ENCODE results near the gene FOSL2. TPM values are rescaled to one million over a fixed set of nuclear protein-coding genes. Genes with fewer than 3 reads are reported as not detected.

The FOSL2 gene
- total and polyA plus RNA-seq, 2 donors (not counting 1 experiment from before 2014, with no cell fraction given) = 2.5 to 37.7 TPM

DNA sequence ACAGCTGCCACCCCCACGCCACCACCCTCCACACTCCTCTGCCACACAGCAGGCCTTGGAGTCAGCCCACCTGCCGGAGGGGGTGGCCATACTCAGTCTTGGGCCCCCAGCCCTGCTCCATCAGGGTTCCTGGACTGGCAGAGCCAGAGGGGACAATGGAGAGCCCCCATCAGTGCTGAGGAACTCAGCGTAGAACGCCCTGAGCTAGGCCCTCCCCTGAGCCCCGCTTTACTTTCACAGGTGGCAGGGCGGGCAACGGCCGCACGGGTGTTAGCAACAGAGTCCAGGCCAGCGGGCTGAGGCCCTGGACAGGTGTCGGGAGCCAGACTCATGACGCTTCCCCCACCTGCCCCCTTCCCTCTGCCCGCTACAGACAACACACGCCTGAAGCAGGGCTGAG is 47.1 kb downstream of the FOSL2 start:
- Histone ChIP-seq H2AFZ (ENCODE audit: insufficient read depth, low read depth, low read length, poor library complexity, severe bottlenecking) (no peak overlapping the region), H3K9ac (ENCODE audit: low read length) (no peak overlapping the region), H3K4me1 (ENCODE audit: control insufficient read depth in 2 of 2, insufficient read depth in 2 of 2, low read length in 2 of 2) (no peaks in the 10 kb centered on the region), H3K36me3 (replicated peaks in 1 of 2; ENCODE audit: control extremely low read depth in 1 of 2, control insufficient read depth in 1 of 2, extremely low read depth in 1 of 2, insufficient read depth in 2 of 2, low read length in 1 of 2) (no peaks in the 10 kb centered on the region), H4K20me1 (ENCODE audit: control insufficient read depth, insufficient read depth, low read length, poor library complexity, severe bottlenecking) (no peaks in the 10 kb centered on the region), H3K4me2 (replicated peaks; ENCODE audit: low read depth, low read length, poor library complexity, severe bottlenecking) (no peak overlapping the region), H3K27me3 (replicated peaks in 1 of 4; ENCODE audit: control extremely low read depth in 1 of 4, control insufficient read depth in 3 of 4, insufficient read depth in 4 of 4, low read length in 3 of 4) (no peaks in the 10 kb centered on the region), H3K9me3 (ENCODE audit: control extremely low read depth in 1 of 3, control insufficient read depth in 2 of 3, insufficient read depth in 1 of 3, low read length in 2 of 3) (no peaks in the 10 kb centered on the region), H3K79me2 (ENCODE audit: control insufficient read depth, insufficient read depth, low read length) (no peaks in the 10 kb centered on the region), H3K27ac (ENCODE audit: low read length in 2 of 2) (no peak overlapping the region), H3K4me3 (ENCODE audit: control extremely low read depth in 1 of 5, extremely low read depth in 1 of 5, insufficient read depth in 1 of 5, low read depth in 2 of 5, low read length in 4 of 5) (no peak overlapping the region)
- ATAC-seq (ENCODE audit: low read depth) = no peak
- peaks cover 18% of the 10 kb centered on the region for H3K27me3 Mint-ChIP-seq
- H3K4me3 Mint-ChIP-seq = no peak overlapping the region
- ChIA-PET CTCF (interaction anchor here (0.8 kb wide), 1 partner anchor 13 kb away, joined by 3 read pairs; no protein-coding TSS in a partner anchor), POLR2A (no interaction called here)
- no peaks in the 10 kb centered on the region for H3K9me3 Mint-ChIP-seq (ENCODE audit: insufficient read depth)
- TF ChIP-seq, protein P1, sequence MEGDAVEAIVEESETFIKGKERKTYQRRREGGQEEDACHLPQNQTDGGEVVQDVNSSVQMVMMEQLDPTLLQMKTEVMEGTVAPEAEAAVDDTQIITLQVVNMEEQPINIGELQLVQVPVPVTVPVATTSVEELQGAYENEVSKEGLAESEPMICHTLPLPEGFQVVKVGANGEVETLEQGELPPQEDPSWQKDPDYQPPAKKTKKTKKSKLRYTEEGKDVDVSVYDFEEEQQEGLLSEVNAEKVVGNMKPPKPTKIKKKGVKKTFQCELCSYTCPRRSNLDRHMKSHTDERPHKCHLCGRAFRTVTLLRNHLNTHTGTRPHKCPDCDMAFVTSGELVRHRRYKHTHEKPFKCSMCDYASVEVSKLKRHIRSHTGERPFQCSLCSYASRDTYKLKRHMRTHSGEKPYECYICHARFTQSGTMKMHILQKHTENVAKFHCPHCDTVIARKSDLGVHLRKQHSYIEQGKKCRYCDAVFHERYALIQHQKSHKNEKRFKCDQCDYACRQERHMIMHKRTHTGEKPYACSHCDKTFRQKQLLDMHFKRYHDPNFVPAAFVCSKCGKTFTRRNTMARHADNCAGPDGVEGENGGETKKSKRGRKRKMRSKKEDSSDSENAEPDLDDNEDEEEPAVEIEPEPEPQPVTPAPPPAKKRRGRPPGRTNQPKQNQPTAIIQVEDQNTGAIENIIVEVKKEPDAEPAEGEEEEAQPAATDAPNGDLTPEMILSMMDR (IDR thresholded peaks at IDR 0.05) = no peak
- TF ChIP-seq EZH2 (IDR thresholded peaks at IDR 0.05; ENCODE audit: borderline replicate concordance, insufficient read depth, low read depth, low read length, poor library complexity, severe bottlenecking) = no peak
- intact Hi-C loops (cut with micrococcal nuclease) = no loop called here
- no peaks in the 10 kb centered on the region for H3K4me1 Mint-ChIP-seq
- DNase-seq = no peak
- no peak overlapping the region for H3K27ac Mint-ChIP-seq
- 97% methylated on average over 12 of the region's 14 CpGs for WGBS (ENCODE audit: insufficient coverage)

DNA sequence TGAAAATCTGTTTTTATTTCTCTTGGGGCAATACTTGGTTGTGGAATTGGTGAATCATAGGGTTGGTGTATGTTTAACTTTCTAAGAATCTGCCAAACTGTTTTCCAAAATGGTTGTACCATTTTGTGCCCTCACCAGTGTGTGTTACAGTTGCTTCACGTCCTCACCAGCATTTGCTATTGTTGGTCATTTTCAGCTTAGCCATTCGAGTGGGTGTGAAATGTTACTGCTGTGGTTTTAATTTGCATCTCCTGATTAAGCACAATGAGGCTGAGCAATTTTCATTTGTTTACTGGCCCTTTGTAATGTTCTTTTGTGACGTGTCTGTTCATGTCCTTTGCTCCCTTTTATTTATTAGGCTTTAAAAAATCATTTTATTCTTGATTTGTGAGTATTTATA is 49.7 kb downstream of the FOSL2 start:
- intact Hi-C loops (cut with micrococcal nuclease) = no loop called here
- no peaks in the 10 kb centered on the region for H3K79me2 ChIP-seq (ENCODE audit: control insufficient read depth, insufficient read depth, low read length)
- no peaks in the 10 kb centered on the region for H3K4me1 ChIP-seq (ENCODE audit: control insufficient read depth in 2 of 2, insufficient read depth in 2 of 2, low read length in 2 of 2)
- H3K4me2 ChIP-seq (replicated peaks; ENCODE audit: low read depth, low read length, poor library complexity, severe bottlenecking) = no peak overlapping the region
- Mint-ChIP-seq H3K4me3 (no peak overlapping the region), H3K9me3 (ENCODE audit: insufficient read depth) (no peaks in the 10 kb centered on the region), H3K4me1 (no peaks in the 10 kb centered on the region), H3K27me3 (peaks cover 18% of the 10 kb centered on the region), H3K27ac (no peak overlapping the region)
- no peak overlapping the region for H3K27ac ChIP-seq (ENCODE audit: low read length in 2 of 2)
- no peaks in the 10 kb centered on the region for H3K9me3 ChIP-seq (ENCODE audit: control extremely low read depth in 1 of 3, control insufficient read depth in 2 of 3, insufficient read depth in 1 of 3, low read length in 2 of 3)
- DNase-seq (no peak), ATAC-seq (ENCODE audit: low read depth) (no peak)
- no peak overlapping the region for H3K4me3 ChIP-seq (ENCODE audit: control extremely low read depth in 1 of 5, extremely low read depth in 1 of 5, insufficient read depth in 1 of 5, low read depth in 2 of 5, low read length in 4 of 5)
- WGBS (ENCODE audit: insufficient coverage) = 50% methylated on average over 1 of the region's 3 CpGs
- H3K27me3 ChIP-seq (replicated peaks in 1 of 4; ENCODE audit: control extremely low read depth in 1 of 4, control insufficient read depth in 3 of 4, insufficient read depth in 4 of 4, low read length in 3 of 4) = no peaks in the 10 kb centered on the region
- H3K36me3 ChIP-seq (replicated peaks in 1 of 2; ENCODE audit: control extremely low read depth in 1 of 2, control insufficient read depth in 1 of 2, extremely low read depth in 1 of 2, insufficient read depth in 2 of 2, low read length in 1 of 2) = no peaks in the 10 kb centered on the region
- TF ChIP-seq EZH2 (IDR thresholded peaks at IDR 0.05; ENCODE audit: borderline replicate concordance, insufficient read depth, low read depth, low read length, poor library complexity, severe bottlenecking) = no peak
- TF ChIP-seq, protein P1 (IDR thresholded peaks at IDR 0.05) = no peak
- no peak overlapping the region for H3K9ac ChIP-seq (ENCODE audit: low read length)
- no peak overlapping the region for H2AFZ ChIP-seq (ENCODE audit: insufficient read depth, low read depth, low read length, poor library complexity, severe bottlenecking)
- ChIA-PET POLR2A (no interaction called here), CTCF (interaction anchor here (0.9 kb wide), 1 partner anchor 13 kb away, joined by 3 read pairs; no protein-coding TSS in a partner anchor)
- H4K20me1 ChIP-seq (ENCODE audit: control insufficient read depth, insufficient read depth, low read length, poor library complexity, severe bottlenecking) = no peaks in the 10 kb centered on the region
